Measurements from ENCODE around the gene STRIP1. TPM values are rescaled to one million over a fixed set of nuclear protein-coding genes. Genes with fewer than 3 reads are reported as not detected.

The STRIP1 gene
- polyA plus RNA-seq, 1 of the 3 experiments (the other 2 are of a cell fraction) = 34.6 TPM

DNA sequence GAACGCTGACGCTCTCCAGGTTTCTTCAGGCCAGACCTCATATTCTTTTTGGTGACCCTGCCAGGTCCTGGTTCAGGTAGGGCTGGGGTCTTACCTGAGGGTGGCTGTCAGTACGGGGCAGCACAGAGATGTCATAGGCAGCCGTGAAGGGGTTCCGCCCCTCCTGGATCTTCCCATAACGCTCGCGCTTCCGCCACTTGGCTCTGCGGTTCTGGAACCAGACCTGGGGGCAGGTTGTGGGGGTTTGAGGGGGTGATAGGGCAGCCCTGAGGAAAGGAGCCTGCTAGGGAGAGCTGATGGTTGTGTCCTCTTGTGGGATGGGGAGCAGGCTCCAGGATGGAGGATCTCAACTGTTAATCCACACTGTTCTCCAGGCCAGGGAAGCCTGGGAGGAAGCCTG lies 26.9 kb downstream of the STRIP1 start:
- ChIA-PET POLR2A (no interaction called here), CTCF (interaction anchor here (1.6 to 42.0 kb wide), 4 partner anchors 10 to 135 kb away, joined by 7 to 1768 read pairs (median 40); partner anchors contain the start of gene UBL4B)
- Histone ChIP-seq H2AFZ (ENCODE audit: low read depth) (no peak overlapping the region), H4K20me1 (ENCODE audit: insufficient read depth) (peaks cover 9% of the 10 kb centered on the region), H3K9ac (no peak overlapping the region), H3K4me2 (no peak overlapping the region), H3K9me2 (no peaks in the 10 kb centered on the region), H3K27ac (ENCODE audit: low read depth in 2 of 2, low read length in 1 of 2) (peak overlapping the region in 1 of 2 experiments; percentile 93; a peak in 2 of 4 replicates), H3K4me1 (ENCODE audit: control insufficient read depth in 1 of 2, insufficient read depth in 2 of 2, low read depth in 1 of 2, low read length in 1 of 2) (peaks cover 30 to 96% of the 10 kb centered on the region in 2 experiments), H3K79me2 (ENCODE audit: insufficient read depth) (no peaks in the 10 kb centered on the region), H3K27me3 (ENCODE audit: insufficient read depth) (no peaks in the 10 kb centered on the region), H3K4me3 (ENCODE audit: low read depth in 2 of 2, low read length in 1 of 2) (no peak overlapping the region), H3K9me3 (no peaks in the 10 kb centered on the region), H3K36me3 (replicated peaks in 1 of 2; ENCODE audit: control insufficient read depth in 1 of 2, insufficient read depth in 2 of 2, low read length in 1 of 2) (peaks cover 14 to 20% of the 10 kb centered on the region in 2 experiments), H3F3A (replicated peaks; ENCODE audit: insufficient read depth) (peaks cover 25% of the 10 kb centered on the region)
- TF ChIP-seq POLR2AphosphoS5 (IDR thresholded peaks at IDR 0.05; ENCODE audit: low read depth, low read length) (no peak), TAF1 (IDR thresholded peaks at IDR 0.05; ENCODE audit: borderline replicate concordance, low read depth, low read length) (no peak), RXRA (IDR thresholded peaks at IDR 0.05; ENCODE audit: borderline replicate concordance, low read depth) (no peak), CTCF (IDR thresholded peaks at IDR 0.05) (no peak), PBX3 (IDR thresholded peaks at IDR 0.05) (no peak), RFX5 (IDR thresholded peaks at IDR 0.05; ENCODE audit: low read length) (no peak), USF1 (IDR thresholded peaks at IDR 0.05; ENCODE audit: borderline replicate concordance, low read depth) (no peak), RAD21 (IDR thresholded peaks at IDR 0.05; ENCODE audit: low read length) (no peak)
- TF ChIP-seq, protein P1, sequence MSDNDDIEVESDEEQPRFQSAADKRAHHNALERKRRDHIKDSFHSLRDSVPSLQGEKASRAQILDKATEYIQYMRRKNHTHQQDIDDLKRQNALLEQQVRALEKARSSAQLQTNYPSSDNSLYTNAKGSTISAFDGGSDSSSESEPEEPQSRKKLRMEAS (IDR thresholded peaks at IDR 0.05; ENCODE audit: low read depth) = no peak
- TF ChIP-seq, protein P2, sequence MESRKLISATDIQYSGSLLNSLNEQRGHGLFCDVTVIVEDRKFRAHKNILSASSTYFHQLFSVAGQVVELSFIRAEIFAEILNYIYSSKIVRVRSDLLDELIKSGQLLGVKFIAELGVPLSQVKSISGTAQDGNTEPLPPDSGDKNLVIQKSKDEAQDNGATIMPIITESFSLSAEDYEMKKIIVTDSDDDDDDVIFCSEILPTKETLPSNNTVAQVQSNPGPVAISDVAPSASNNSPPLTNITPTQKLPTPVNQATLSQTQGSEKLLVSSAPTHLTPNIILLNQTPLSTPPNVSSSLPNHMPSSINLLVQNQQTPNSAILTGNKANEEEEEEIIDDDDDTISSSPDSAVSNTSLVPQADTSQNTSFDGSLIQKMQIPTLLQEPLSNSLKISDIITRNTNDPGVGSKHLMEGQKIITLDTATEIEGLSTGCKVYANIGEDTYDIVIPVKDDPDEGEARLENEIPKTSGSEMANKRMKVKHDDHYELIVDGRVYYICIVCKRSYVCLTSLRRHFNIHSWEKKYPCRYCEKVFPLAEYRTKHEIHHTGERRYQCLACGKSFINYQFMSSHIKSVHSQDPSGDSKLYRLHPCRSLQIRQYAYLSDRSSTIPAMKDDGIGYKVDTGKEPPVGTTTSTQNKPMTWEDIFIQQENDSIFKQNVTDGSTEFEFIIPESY (IDR thresholded peaks at IDR 0.05; ENCODE audit: borderline replicate concordance, low read depth) = no peak
- DNase-seq = no peak
- WGBS (ENCODE audit: low lambda C conversion rate) = 98% methylated on average over 8 of the region's 10 CpGs
